HG03039 (cell line): Measurements from ENCODE around the gene UTS2R.
"Not testable (repeated sequence)": the region's sequence is repeated elsewhere in the genome, so short reads cannot be mapped to it uniquely, and the experiment has no call there.

Source experiments
- ATAC-seq: cut with Tn5 transposase; IDR thresholded peaks from one replicate; pipeline ENCODE4 v1.9.1; 2021; ENCODE audit warnings: mild to moderate bottlenecking, moderate library complexity; ENCODE audit not compliant: unreplicated experiment

UTS2R gene

DNA sequence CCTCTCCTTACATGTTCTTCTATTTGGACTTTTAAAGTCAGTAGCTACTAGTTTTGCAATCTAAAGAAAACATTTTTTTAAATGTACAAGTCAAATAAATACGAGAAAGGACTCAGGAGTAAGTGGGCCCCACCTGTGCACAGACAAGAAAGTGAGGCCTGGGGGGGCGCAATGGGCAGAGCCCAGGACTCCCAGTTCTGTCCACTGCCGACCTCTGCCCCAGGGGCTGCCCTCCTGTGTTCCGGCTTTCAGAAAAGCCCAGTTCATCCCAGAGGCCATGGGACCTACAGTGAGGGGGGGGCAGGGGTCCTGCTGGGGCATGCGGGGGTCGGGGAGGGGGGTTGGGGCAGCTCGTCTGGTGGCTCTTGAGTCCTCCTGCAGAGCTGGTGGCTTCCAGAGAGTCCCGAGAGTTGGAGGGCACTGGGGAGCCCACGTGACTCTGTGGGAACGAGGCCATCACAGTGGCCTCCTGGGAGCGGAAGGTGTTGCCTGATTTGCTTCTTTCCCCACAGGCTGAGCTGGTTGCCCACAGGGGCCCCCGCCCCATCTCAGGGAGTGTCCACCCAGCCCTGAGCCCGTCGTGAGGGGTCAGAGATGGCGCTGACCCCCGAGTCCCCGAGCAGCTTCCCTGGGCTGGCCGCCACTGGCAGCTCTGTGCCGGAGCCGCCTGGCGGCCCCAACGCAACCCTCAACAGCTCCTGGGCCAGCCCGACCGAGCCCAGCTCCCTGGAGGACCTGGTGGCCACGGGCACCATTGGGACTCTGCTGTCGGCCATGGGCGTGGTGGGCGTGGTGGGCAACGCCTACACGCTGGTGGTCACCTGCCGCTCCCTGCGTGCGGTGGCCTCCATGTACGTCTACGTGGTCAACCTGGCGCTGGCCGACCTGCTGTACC, 2.4 kb downstream of the UTS2R start:
- ATAC-seq, result no peak

DNA sequence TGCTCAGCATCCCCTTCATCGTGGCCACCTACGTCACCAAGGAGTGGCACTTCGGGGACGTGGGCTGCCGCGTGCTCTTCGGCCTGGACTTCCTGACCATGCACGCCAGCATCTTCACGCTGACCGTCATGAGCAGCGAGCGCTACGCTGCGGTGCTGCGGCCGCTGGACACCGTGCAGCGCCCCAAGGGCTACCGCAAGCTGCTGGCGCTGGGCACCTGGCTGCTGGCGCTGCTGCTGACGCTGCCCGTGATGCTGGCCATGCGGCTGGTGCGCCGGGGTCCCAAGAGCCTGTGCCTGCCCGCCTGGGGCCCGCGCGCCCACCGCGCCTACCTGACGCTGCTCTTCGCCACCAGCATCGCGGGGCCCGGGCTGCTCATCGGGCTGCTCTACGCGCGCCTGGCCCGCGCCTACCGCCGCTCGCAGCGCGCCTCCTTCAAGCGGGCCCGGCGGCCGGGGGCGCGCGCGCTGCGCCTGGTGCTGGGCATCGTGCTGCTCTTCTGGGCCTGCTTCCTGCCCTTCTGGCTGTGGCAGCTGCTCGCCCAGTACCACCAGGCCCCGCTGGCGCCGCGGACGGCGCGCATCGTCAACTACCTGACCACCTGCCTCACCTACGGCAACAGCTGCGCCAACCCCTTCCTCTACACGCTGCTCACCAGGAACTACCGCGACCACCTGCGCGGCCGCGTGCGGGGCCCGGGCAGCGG, 3.2 kb downstream of the UTS2R start:
- ATAC-seq, result no peak

GRCh38 chr17:82375359-82376041, 3.9 kb downstream of the UTS2R start:
- no peak for ATAC-seq

GRCh38 chr17:82376042-82376730, 4.6 kb downstream of the UTS2R start:
- ATAC-seq, result no peak

- not testable (repeated sequence) for ATAC-seq
These were observed 5.7 kb downstream of the UTS2R start for GRCh38 chr17:82377294-82377693.

GRCh38 chr17:82377924-82378740, 6.6 kb downstream of the UTS2R start:
- ATAC-seq, result no peak

DNA sequence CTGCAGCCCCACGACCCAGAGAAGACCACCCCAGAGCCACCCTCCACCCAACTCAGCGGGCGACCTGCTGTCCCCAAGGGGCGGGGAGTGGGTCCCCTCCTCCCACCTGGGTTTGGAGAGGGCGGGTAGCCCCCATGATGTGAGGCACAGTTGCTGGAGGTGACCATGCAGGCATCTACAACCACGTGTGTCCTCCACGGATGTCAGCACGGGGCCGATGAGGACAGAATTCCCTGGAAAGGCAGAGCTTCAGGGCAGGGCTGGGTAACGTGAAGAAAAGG, 7.1 kb downstream of the UTS2R start:
- no peak for ATAC-seq

- no peak for ATAC-seq
These were observed 9.5 kb downstream of the UTS2R start for GRCh38 chr17:82380860-82381702.

DNA sequence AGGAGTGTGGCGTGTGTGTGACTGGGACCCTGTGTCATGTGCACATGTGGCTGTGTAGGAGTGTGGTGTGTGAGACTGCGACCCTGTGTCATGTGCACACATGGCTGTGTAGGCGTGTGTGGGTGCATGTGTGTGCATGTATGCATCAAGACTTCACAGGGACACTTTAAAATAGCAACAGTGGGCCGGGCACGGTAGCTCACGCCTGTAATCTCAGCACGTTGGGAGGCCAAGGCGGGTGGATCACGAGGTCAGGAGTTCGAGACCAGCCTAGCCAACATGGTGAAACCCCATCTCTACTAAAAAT, 10.1 kb downstream of the UTS2R start:
- not testable (repeated sequence) for ATAC-seq

- ATAC-seq, result not testable (repeated sequence)
These were observed 10.8 kb downstream of the UTS2R start for GRCh38 chr17:82382220-82382932.

DNA sequence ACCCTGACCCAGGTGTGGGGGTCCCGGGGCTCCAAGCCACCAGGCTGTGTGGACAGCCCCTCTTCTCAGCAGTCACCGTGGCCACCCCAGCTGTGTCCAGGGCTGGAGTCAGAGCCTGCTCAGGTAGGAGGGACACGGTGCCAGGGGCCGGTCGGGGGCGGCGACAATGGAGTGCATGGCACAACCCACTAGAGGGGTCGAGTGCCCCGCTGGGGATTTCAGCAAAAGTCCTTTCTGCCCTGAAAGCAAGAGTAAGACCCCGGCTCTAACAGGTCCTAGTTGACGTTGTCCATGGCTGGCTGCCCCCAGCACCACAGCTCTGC, 11.3 kb downstream of the UTS2R start:
- ATAC-seq, result no peak

- ATAC-seq, result no peak
These were observed 11.8 kb downstream of the UTS2R start for GRCh38 chr17:82383411-82383810.

- no peak for ATAC-seq
These were observed 12.6 kb downstream of the UTS2R start for GRCh38 chr17:82384051-82384729.

GRCh38 chr17:82384730-82385481, 13.3 kb downstream of the UTS2R start:
- ATAC-seq, result no peak

DNA sequence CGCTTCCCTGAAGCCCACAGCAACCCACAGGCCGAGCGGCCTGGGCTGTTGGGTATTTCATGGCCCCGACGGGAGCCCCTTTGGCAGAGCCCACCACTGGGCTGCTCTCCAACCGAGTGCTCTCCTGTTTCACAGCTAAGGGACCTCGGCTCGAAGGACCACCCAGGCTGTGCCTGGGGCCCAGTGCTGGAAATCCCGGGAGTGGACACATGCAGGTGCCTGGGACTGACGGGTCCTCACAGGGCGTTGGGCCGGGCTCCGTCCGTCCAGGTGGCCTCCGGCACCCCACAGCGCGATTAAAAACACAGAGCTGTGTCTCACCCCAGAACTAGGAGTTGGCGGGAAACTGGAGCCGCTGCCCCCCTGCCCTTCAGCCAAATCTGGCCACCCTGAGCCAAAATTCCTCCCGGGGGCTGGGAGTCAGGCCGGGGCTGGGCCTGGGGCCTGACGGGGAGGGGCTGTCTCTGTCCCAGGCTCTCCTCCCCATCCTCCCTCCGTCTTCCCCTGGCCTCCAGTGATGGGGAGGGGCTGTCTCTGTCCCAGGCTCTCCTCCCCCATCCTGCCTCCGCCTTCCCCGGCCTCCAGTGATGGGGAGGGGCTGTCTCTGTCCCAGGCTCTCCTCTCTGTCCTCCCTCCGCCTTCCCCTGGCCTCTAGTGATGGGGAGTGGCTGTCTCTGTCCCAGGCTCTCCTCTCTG, 14.1 kb downstream of the UTS2R start:
- no peak for ATAC-seq

GRCh38 chr17:82386255-82386831, 14.8 kb downstream of the UTS2R start:
- no peak for ATAC-seq
